Renal cortical epithelial cell (primary cell): ENCODE results near the gene PTPN11. TPM values are rescaled to one million over a fixed set of nuclear protein-coding genes. Genes with fewer than 3 reads are reported as not detected.
"Not testable (repeated sequence)": the region's sequence is repeated elsewhere in the genome, so short reads cannot be mapped to it uniquely, and the experiment has no call there.

ENCODE experiments used
- DNase-seq: peaks from one replicate; pipeline ENCODE4 v3.0.0-alpha.2; 2011; ENCODE audit warnings: low read depth
- total RNA-seq: library from RNA; depleted of rRNA; stranded (reverse); fragments of >200 nt; gene quantifications from 2 replicates; pipeline ENCODE4 v1.2.3, GENCODE V29; 2014

The PTPN11 gene
- total RNA-seq, 1 donor from 2014 or later: 195 TPM

- DNase-seq: peak; percentile 94
Measured at GRCh38 chr12:112409064-112409905, 9.5 kb upstream of the PTPN11 start, which contains the start of gene RPL6. Gene RPL6 (minus strand): TSS chr12:112409605. CDS start chr12:112408656, 949 bp downstream.

- no peak for DNase-seq
Measured at GRCh38 chr12:112409906-112410244, 8.9 kb upstream of the PTPN11 start.

- no peak for DNase-seq
Measured at GRCh38 chr12:112413855-112414625, 4.7 kb upstream of the PTPN11 start.

GRCh38 chr12:112415457-112415856 is 3.3 kb upstream of the PTPN11 start:
- DNase-seq: not testable (repeated sequence)

GRCh38 chr12:112418273-112418607 is 507 bp upstream of the PTPN11 start:
- DNase-seq: no peak

GRCh38 chr12:112419297-112420133 is 768 bp downstream of the PTPN11 start:
- DNase-seq: peak; percentile 76

- peak; percentile 33 for DNase-seq
Measured at GRCh38 chr12:112420740-112421139, 2.0 kb downstream of the PTPN11 start.

GRCh38 chr12:112421363-112421762 is 2.6 kb downstream of the PTPN11 start:
- no peak for DNase-seq

- DNase-seq: peak; percentile 12
Measured at GRCh38 chr12:112422531-112422930, 3.8 kb downstream of the PTPN11 start.

GRCh38 chr12:112424126-112424525 is 5.4 kb downstream of the PTPN11 start:
- no peak for DNase-seq

GRCh38 chr12:112425582-112426382 is 7.0 kb downstream of the PTPN11 start:
- no peak for DNase-seq

GRCh38 chr12:112427760-112428159 is 9.0 kb downstream of the PTPN11 start:
- no peak for DNase-seq

- no peak for DNase-seq
Measured at GRCh38 chr12:112430929-112431328, 12.2 kb downstream of the PTPN11 start.

- no peak for DNase-seq
Measured at GRCh38 chr12:112431965-112432364, 13.2 kb downstream of the PTPN11 start.

GRCh38 chr12:112433551-112433950 is 14.8 kb downstream of the PTPN11 start:
- no peak for DNase-seq

GRCh38 chr12:112438645-112439044 is 19.9 kb downstream of the PTPN11 start:
- DNase-seq: not testable (repeated sequence)

- no peak for DNase-seq
Measured at GRCh38 chr12:112439769-112440168, 21.0 kb downstream of the PTPN11 start.

- not testable (repeated sequence) for DNase-seq
Measured at GRCh38 chr12:112440653-112441052, 21.9 kb downstream of the PTPN11 start.

GRCh38 chr12:112443916-112444315 is 25.2 kb downstream of the PTPN11 start:
- DNase-seq: no peak

GRCh38 chr12:112446008-112446725 is 27.4 kb downstream of the PTPN11 start:
- no peak for DNase-seq

- no peak for DNase-seq
Measured at GRCh38 chr12:112447106-112447505, 28.4 kb downstream of the PTPN11 start.
